ENCODE measurements around the gene HAPSTR1. TPM values are rescaled to one million over a fixed set of nuclear protein-coding genes. Genes with fewer than 3 reads are reported as not detected.

HAPSTR1 gene
- total RNA-seq, 1 experiment from 2014 or later, result 85.2 TPM

- Histone ChIP-seq H2BK12ac (ENCODE audit: insufficient read length, low read depth, low read length) (no peak overlapping the region), H3K56ac (ENCODE audit: insufficient read length, low read depth, low read length) (no peak overlapping the region), H2BK20ac (ENCODE audit: low read depth, low read length, poor library complexity, severe bottlenecking) (no peak overlapping the region), H3K23me2 (ENCODE audit: insufficient read length, low read depth, low read length, poor library complexity, severe bottlenecking) (no peaks in the 10 kb centered on the region), H4K91ac (ENCODE audit: insufficient read length, low read depth, low read length) (no peak overlapping the region), H3K18ac (ENCODE audit: insufficient read length, low read depth, low read length) (no peak overlapping the region), H3K27ac (ENCODE audit: insufficient read length, low read depth, low read length) (no peak overlapping the region), H2AFZ (ENCODE audit: low read length) (no peak overlapping the region), H3T11ph (ENCODE audit: low read length) (no peak overlapping the region), H3K9me3 (ENCODE audit: control insufficient read depth, low read depth, low read length) (no peaks in the 10 kb centered on the region), H3K14ac (ENCODE audit: insufficient read depth, low read length) (no peak overlapping the region), H3K79me1 (ENCODE audit: insufficient read depth, low read depth, low read length, poor library complexity, severe bottlenecking) (peaks cover 3% of the 10 kb centered on the region), H2BK120ac (ENCODE audit: low read depth, low read length, poor library complexity, severe bottlenecking) (no peak overlapping the region), H3K9ac (ENCODE audit: extremely low read depth, insufficient read length, low read length) (no peak overlapping the region), H2BK15ac (ENCODE audit: low read depth, low read length) (no peak overlapping the region), H4K5ac (ENCODE audit: insufficient read length, low read depth, low read length) (no peak overlapping the region), H4K20me1 (ENCODE audit: control insufficient read depth, insufficient read depth, insufficient read length) (no peaks in the 10 kb centered on the region), H3K4me2 (ENCODE audit: insufficient read depth, insufficient read length, low read length) (no peak overlapping the region), H3K23ac (ENCODE audit: insufficient read length, low read depth, low read length) (no peak overlapping the region), H3K4me1 (ENCODE audit: insufficient read depth, low read length) (peaks cover 6% of the 10 kb centered on the region; the same call in 1 of the 2 replicates), H3K27me3 (ENCODE audit: insufficient read depth, low read length) (no peaks in the 10 kb centered on the region), H4K8ac (replicated peaks; ENCODE audit: insufficient read length, low read depth, low read length) (no peak overlapping the region), H3K79me2 (ENCODE audit: insufficient read depth, low read length) (peaks cover 75% of the 10 kb centered on the region), H2BK5ac (ENCODE audit: insufficient read length, low read length) (no peak overlapping the region), H2AK5ac (ENCODE audit: insufficient read length, low read length) (no peak overlapping the region), H3K4ac (ENCODE audit: low read depth, low read length) (no peak overlapping the region)
- Mint-ChIP-seq H3K27me3 (ENCODE audit: low read depth) (no peaks in the 10 kb centered on the region), H3K27ac (peak overlapping the region in 2 of 3 experiments; percentile 6 to 50; a peak in 3 of 7 replicates), H3K9me3 (no peaks in the 10 kb centered on the region), H3K4me3 (no peak overlapping the region), H3K4me1 (peaks cover 57 to 65% of the 10 kb centered on the region in 2 experiments), H3K36me3 (ENCODE audit: insufficient read depth in 1 of 3, low read depth in 3 of 3) (peaks cover 57 to 89% (median 85%) of the 10 kb centered on the region in 3 experiments)
- no peak for DNase-seq
- WGBS (ENCODE audit: extremely low coverage, insufficient read length, low lambda C conversion rate), result no CpG with 5 or more reads among the region's 5 CpGs
- no peak for TF ChIP-seq CTCF (conservative IDR thresholded peaks at IDR 0.05)
Observed at GRCh38 chr16:9099131-9099625, 7.7 kb downstream of the HAPSTR1 start.

Data from H9 (cell line).